A549 (cell line): ENCODE data around the gene UBE2R2.
"Not testable (repeated sequence)": the region's sequence is repeated elsewhere in the genome, so short reads cannot be mapped to it uniquely, and the experiment has no call there.

Experiments
- CEBPB ChIP-seq, 2 experiments: fragments of >200 bp in 1 of 2; sonication (Bioruptor Twin) in 1 of 2; formaldehyde crosslinking in 1 of 2; IDR thresholded peaks; 2 replicates each; pipeline ENCODE4 v1.6.1; 2012 to 2016
- CHD4 ChIP-seq: fragments of 200-600 bp; sonication (generic); IDR thresholded peaks from 2 replicates; pipeline ENCODE4 v1.6.1; 2016; ENCODE audit warnings: antibody characterized with exemption, mild to moderate bottlenecking, borderline replicate concordance
- E2F6 ChIP-seq: IDR thresholded peaks from 2 replicates; pipeline ENCODE4 v1.6.1; 2012; ENCODE audit warnings: low read depth, borderline replicate concordance
- ELK1 ChIP-seq: fragments of 150-350 bp; IDR thresholded peaks from 2 replicates; pipeline ENCODE4 v1.6.1; 2014; ENCODE audit warnings: low read depth, mild to moderate bottlenecking, low read length
- GATA3 ChIP-seq: IDR thresholded peaks from 2 replicates; pipeline ENCODE4 v1.6.1; 2012; ENCODE audit warnings: borderline replicate concordance
- KDM1A ChIP-seq: fragments of 200-600 bp; sonication (generic); IDR thresholded peaks from 2 replicates; pipeline ENCODE4 v1.6.1; 2016; ENCODE audit warnings: low read depth, mild to moderate bottlenecking
- MAFK ChIP-seq: fragments of 450-650 bp; IDR thresholded peaks from 2 replicates; pipeline ENCODE4 v1.6.1; 2014; ENCODE audit not compliant: partially characterized antibody
- POLR2A ChIP-seq: IDR thresholded peaks from 2 replicates; pipeline ENCODE4 v1.6.1; 2012; ENCODE audit warnings: mild to moderate bottlenecking, low read length
- RNF2 ChIP-seq: fragments of 200-600 bp; sonication (generic); IDR thresholded peaks from 2 replicates; pipeline ENCODE4 v1.6.1; 2016; ENCODE audit warnings: low read depth, mild to moderate bottlenecking, antibody characterized with exemption, moderate library complexity, borderline replicate concordance
- TP53 ChIP-seq: fragments of 250-450 bp; sonication (Bioruptor Pico); IDR thresholded peaks from 2 replicates; pipeline ENCODE4 v1.5.0; 2021; ENCODE audit warnings: mild to moderate bottlenecking, moderate library complexity
- USF2 ChIP-seq: fragments of 450-650 bp; IDR thresholded peaks from 2 replicates; pipeline ENCODE4 v1.6.1; 2014; ENCODE audit warnings: antibody characterized with exemption
- TF ChIP-seq, protein P1 (sequence below): fragments of >200 bp; sonication (Bioruptor Twin); formaldehyde crosslinking; IDR thresholded peaks from 3 replicates; pipeline ENCODE4 v1.5.1; 2016

DNA sequence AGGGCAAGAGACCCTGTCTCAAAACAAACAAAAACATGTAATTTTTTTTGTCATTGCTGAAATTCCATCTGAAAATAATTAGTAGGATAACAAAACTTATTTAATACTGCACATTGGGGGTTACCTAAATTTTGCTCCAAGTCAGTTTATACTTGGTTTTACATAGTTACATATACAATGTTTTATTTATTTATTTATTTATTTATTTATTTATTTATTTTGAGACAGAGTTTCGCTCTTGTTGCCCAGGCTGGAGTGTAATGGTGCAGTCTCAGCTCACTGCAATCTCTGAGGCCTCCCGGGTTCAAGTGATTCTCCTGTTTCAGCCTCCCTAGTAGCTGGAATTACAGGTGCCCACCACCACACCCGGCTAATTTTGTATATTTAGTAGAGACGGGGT is 52.3 kb downstream of the UBE2R2 start:
- TF ChIP-seq, protein P1, sequence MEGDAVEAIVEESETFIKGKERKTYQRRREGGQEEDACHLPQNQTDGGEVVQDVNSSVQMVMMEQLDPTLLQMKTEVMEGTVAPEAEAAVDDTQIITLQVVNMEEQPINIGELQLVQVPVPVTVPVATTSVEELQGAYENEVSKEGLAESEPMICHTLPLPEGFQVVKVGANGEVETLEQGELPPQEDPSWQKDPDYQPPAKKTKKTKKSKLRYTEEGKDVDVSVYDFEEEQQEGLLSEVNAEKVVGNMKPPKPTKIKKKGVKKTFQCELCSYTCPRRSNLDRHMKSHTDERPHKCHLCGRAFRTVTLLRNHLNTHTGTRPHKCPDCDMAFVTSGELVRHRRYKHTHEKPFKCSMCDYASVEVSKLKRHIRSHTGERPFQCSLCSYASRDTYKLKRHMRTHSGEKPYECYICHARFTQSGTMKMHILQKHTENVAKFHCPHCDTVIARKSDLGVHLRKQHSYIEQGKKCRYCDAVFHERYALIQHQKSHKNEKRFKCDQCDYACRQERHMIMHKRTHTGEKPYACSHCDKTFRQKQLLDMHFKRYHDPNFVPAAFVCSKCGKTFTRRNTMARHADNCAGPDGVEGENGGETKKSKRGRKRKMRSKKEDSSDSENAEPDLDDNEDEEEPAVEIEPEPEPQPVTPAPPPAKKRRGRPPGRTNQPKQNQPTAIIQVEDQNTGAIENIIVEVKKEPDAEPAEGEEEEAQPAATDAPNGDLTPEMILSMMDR, result not testable (repeated sequence)
- not testable (repeated sequence) for TF ChIP-seq CHD4; E2F6; CEBPB (IDR thresholded peaks at IDR 0.05); KDM1A; GATA3; MAFK; TP53 (CRISPR knock-in tag); POLR2A; USF2; RNF2; ELK1
